Keratinocyte (primary cell): ENCODE measurements around the gene XRRA1.

Experiments
- EZH2 ChIP-seq: IDR thresholded peaks from one replicate; pipeline ENCODE4 v1.6.1; 2012; ENCODE audit warnings: inconsistent platforms, mild to moderate bottlenecking, low read length, moderate library complexity
- TF ChIP-seq, protein P1 (sequence below), 3 experiments: IDR thresholded peaks in 1 of 3; conservative IDR thresholded peaks in 1 of 3; optimal IDR thresholded peaks in 1 of 3; 2 replicates in 2 of 3; 3 replicates in 1 of 3; pipeline versions ENCODE3 to v1.5.1; 2011; ENCODE audit warnings: low read length in 3 of 3, mild to moderate bottlenecking in 3 of 3, moderate library complexity in 2 of 3, control low read depth in 1 of 3, inconsistent platforms in 1 of 3; ENCODE audit not compliant: insufficient read depth in 2 of 3; ENCODE audit errors: extremely low read depth in 1 of 3

DNA sequence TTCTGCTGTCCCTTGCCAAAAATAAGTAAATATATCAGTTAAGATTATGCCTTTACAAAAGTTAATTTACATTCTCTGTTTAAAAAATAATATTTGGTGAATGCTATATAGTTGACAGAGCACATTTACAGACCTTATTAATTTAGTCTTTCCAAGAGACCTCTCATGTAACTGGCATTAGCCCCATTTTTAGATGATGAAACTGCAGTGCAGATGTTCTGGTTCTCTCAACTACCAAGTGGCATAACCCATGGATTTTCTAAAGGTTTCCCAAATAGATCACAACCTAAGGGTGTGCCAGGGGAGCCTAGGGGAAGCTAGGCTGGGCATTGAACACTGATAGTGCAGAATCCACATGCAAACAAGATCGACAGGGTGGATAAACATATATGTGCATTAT lies 111.7 kb downstream of the XRRA1 start:
- TF ChIP-seq, protein P1, sequence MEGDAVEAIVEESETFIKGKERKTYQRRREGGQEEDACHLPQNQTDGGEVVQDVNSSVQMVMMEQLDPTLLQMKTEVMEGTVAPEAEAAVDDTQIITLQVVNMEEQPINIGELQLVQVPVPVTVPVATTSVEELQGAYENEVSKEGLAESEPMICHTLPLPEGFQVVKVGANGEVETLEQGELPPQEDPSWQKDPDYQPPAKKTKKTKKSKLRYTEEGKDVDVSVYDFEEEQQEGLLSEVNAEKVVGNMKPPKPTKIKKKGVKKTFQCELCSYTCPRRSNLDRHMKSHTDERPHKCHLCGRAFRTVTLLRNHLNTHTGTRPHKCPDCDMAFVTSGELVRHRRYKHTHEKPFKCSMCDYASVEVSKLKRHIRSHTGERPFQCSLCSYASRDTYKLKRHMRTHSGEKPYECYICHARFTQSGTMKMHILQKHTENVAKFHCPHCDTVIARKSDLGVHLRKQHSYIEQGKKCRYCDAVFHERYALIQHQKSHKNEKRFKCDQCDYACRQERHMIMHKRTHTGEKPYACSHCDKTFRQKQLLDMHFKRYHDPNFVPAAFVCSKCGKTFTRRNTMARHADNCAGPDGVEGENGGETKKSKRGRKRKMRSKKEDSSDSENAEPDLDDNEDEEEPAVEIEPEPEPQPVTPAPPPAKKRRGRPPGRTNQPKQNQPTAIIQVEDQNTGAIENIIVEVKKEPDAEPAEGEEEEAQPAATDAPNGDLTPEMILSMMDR (optimal IDR thresholded peaks at IDR 0.05 in 1 of 3, IDR thresholded peaks at IDR 0.05 in 1 of 3, conservative IDR thresholded peaks at IDR 0.05 in 1 of 3; ENCODE audit: extremely low read depth in 1 of 3, insufficient read depth in 2 of 3, low read length in 3 of 3), result no peak
- no peak for TF ChIP-seq EZH2
